Measurements from ENCODE around the gene RAPGEF3. TPM values are rescaled to one million over a fixed set of nuclear protein-coding genes. Genes with fewer than 3 reads are reported as not detected.

The RAPGEF3 gene
- total and polyA plus RNA-seq, 2 of the 13 experiments (the other 11 are each of a cell fraction or from before 2014, with no cell fraction given) = 0.07 TPM

GRCh38 chr12:47705229-47705565, 53.5 kb downstream of the RAPGEF3 start:
- peak overlapping the region; percentile 86 for H3K4me2 ChIP-seq (ENCODE audit: low read depth, low read length)
- in situ Hi-C loops (cut with HindIII; ENCODE audit: extremely low pct_ligation_motif_present, low pct_unique_long_range_greater_than_20kb) (no loop called here), intact Hi-C loops (cut with micrococcal nuclease; ENCODE audit: unreplicated experiment) (no loop called here)
- H3K27me3 ChIP-seq (ENCODE audit: control insufficient read depth in 1 of 2, insufficient read depth in 2 of 2, low read length in 2 of 2) = no peaks in the 10 kb centered on the region; a peak in 1 of 5 replicates
- peak overlapping the region; percentile 83 to 93 (median 91) for H3K4me3 ChIP-seq (replicated peaks in 1 of 3; ENCODE audit: insufficient read depth in 1 of 3, low read depth in 2 of 3, low read length in 3 of 3)
- CTCF ChIA-PET (ENCODE audit: low intra/inter-chr PET ratio, low total read pairs) = no interaction called here
- H3K9ac ChIP-seq (ENCODE audit: insufficient read depth, low read depth, low read length) = peak overlapping the region; percentile 86
- DNase-seq (ENCODE audit: low spot score) = no peak
- TF ChIP-seq THAP7 (CRISPR knock-in tag; IDR thresholded peaks at IDR 0.05) (0 out of 2 replicates have a peak, but pooled peaks have one; percentile 55), LCORL (IDR thresholded peaks at IDR 0.05) (no peak), LCORL (CRISPR knock-in tag; IDR thresholded peaks at IDR 0.05) (0 out of 2 replicates have a peak, but pooled peaks have one; percentile 28), SMARCE1 (IDR thresholded peaks at IDR 0.05; ENCODE audit: borderline replicate concordance) (no peak)
- no peaks in the 10 kb centered on the region for H3K9me3 ChIP-seq (ENCODE audit: low read length)
- H3K79me2 ChIP-seq (ENCODE audit: insufficient read depth, low read length) = peaks cover 26% of the 10 kb centered on the region
- no peak for FAIRE-seq
- POLR2A ChIA-PET = no interaction called here
- H2AFZ ChIP-seq (ENCODE audit: low read length) = no peak overlapping the region
- H3K4me1 ChIP-seq (ENCODE audit: insufficient read depth, low read length) = peaks cover 39% of the 10 kb centered on the region
- 3% methylated on average over 8 of the region's 9 CpGs for WGBS (ENCODE audit: low lambda C conversion rate)
- peak overlapping the region; percentile 80 for H3K27ac ChIP-seq (ENCODE audit: extremely low read length, insufficient read depth, low read length)
- peaks cover under 1 to 3% of the 10 kb centered on the region in 2 experiments; a peak in 2 of 5 replicates for H3K36me3 ChIP-seq (replicated peaks in 1 of 2; ENCODE audit: control insufficient read depth in 1 of 2, insufficient read depth in 2 of 2, low read length in 2 of 2)
- no TSS peak for BruUV-seq (replicated peaks)
- no peaks in the 10 kb centered on the region for H4K20me1 ChIP-seq (ENCODE audit: insufficient read depth, low read length)
- peak; percentile 8 for ATAC-seq

GRCh38 chr12:47704719-47705118, 54.0 kb downstream of the RAPGEF3 start:
- TF ChIP-seq GMEB2 (CRISPR knock-in tag; IDR thresholded peaks at IDR 0.05; ENCODE audit: low read depth) (no peak), ZNF770 (CRISPR knock-in tag; IDR thresholded peaks at IDR 0.05) (peak; percentile 64)
- Histone ChIP-seq H3K4me1 (ENCODE audit: insufficient read depth, low read length) (peaks cover 39% of the 10 kb centered on the region), H3K36me3 (replicated peaks in 1 of 2; ENCODE audit: control insufficient read depth in 1 of 2, insufficient read depth in 2 of 2, low read length in 2 of 2) (peaks cover 3 to 4% of the 10 kb centered on the region in 2 experiments; a peak in 2 of 5 replicates), H3K27ac (ENCODE audit: extremely low read length, insufficient read depth, low read length) (no peak overlapping the region), H4K20me1 (ENCODE audit: insufficient read depth, low read length) (no peaks in the 10 kb centered on the region), H3K4me3 (replicated peaks in 1 of 3; ENCODE audit: insufficient read depth in 1 of 3, low read depth in 2 of 3, low read length in 3 of 3) (peak overlapping the region; percentile 83 to 93 (median 91)), H3K79me2 (ENCODE audit: insufficient read depth, low read length) (peaks cover 26% of the 10 kb centered on the region), H2AFZ (ENCODE audit: low read length) (no peak overlapping the region), H3K9ac (ENCODE audit: insufficient read depth, low read depth, low read length) (peak overlapping the region; percentile 86), H3K4me2 (ENCODE audit: low read depth, low read length) (peak overlapping the region; percentile 86), H3K27me3 (ENCODE audit: control insufficient read depth in 1 of 2, insufficient read depth in 2 of 2, low read length in 2 of 2) (no peaks in the 10 kb centered on the region; a peak in 1 of 5 replicates), H3K9me3 (ENCODE audit: low read length) (no peaks in the 10 kb centered on the region)
- no TSS peak for BruUV-seq (replicated peaks)
- no peak for DNase-seq (ENCODE audit: low spot score)
- ChIA-PET CTCF (ENCODE audit: low intra/inter-chr PET ratio, low total read pairs) (no interaction called here), POLR2A (no interaction called here)
- intact Hi-C loops (cut with micrococcal nuclease; ENCODE audit: unreplicated experiment) (no loop called here), in situ Hi-C loops (cut with HindIII; ENCODE audit: extremely low pct_ligation_motif_present, low pct_unique_long_range_greater_than_20kb) (no loop called here)
- no peak for ATAC-seq
- FAIRE-seq = no peak
- 95% methylated on average over 9 of the region's 9 CpGs for WGBS (ENCODE audit: low lambda C conversion rate)
